B cell (primary cell): ENCODE results near the gene PPP1R8. TPM values are rescaled to one million over a fixed set of nuclear protein-coding genes. Genes with fewer than 3 reads are reported as not detected.

Source experiments
- ATAC-seq: fragments of 200-7000 bp; cut with Tn5 transposase; one replicate; pipeline ENCODE4 v1.10.0; 2021; ENCODE audit warnings: low read depth, mild to moderate bottlenecking, moderate number of reproducible peaks, moderate library complexity
- CTCF ChIA-PET: fragments of 350-600 bp; sonication (Branson Sonifier 250); formaldehyde crosslinking; loops from one replicate; lab custom pipeline; 2021; ENCODE audit warnings: antibody characterized with exemption, inconsistent platforms; lab: Charles Lee
- POLR2A ChIA-PET: fragments of 350-600 bp; sonication (Branson Sonifier 250); formaldehyde crosslinking; loops from one replicate; lab custom pipeline; 2021; ENCODE audit warnings: antibody characterized with exemption; lab: Charles Lee
- DNase-seq: peaks from one replicate; pipeline ENCODE4 v3.0.0; 2013
- H2AFZ ChIP-seq: 2 replicates; pipeline ENCODE4 v1.6.1; 2012; ENCODE audit warnings: mild to moderate bottlenecking, low read depth, low read length; ENCODE audit not compliant: insufficient read depth, poor library complexity, severe bottlenecking
- H3K27ac ChIP-seq, 2 donors: 1 replicate in 1 of 2; 2 replicates in 1 of 2; pipeline ENCODE4 v1.5.1; 2012 to 2013; ENCODE audit warnings: low read length in 2 of 2, mild to moderate bottlenecking in 2 of 2, moderate library complexity in 1 of 2
- H3K27me3 ChIP-seq, 4 experiments: fragments of 200-600 bp in 1 of 4; sonication (generic) in 1 of 4; replicated peaks in 1 of 4; 1 replicate in 2 of 4; 2 replicates in 2 of 4; pipeline versions ENCODE4 v1.6.1 to v1.7.0; 2013 to 2016; ENCODE audit warnings: low read length in 3 of 4, mild to moderate bottlenecking in 2 of 4, mixed read lengths in 1 of 4, moderate library complexity in 1 of 4; ENCODE audit not compliant: insufficient read depth in 4 of 4, control insufficient read depth in 3 of 4; ENCODE audit errors: control extremely low read depth in 1 of 4
- H3K36me3 ChIP-seq, 2 experiments: replicated peaks in 1 of 2; 1 replicate in 1 of 2; 2 replicates in 1 of 2; pipeline versions ENCODE4 v1.6.1 to v1.7.1; 2013; ENCODE audit warnings: low read length in 1 of 2; ENCODE audit not compliant: insufficient read depth in 2 of 2, control insufficient read depth in 1 of 2; ENCODE audit errors: control extremely low read depth in 1 of 2, extremely low read depth in 1 of 2
- H3K4me1 ChIP-seq, 2 donors: fragments of 200-600 bp in 1 of 2; sonication (generic) in 1 of 2; 1 replicate in 1 of 2; 2 replicates in 1 of 2; pipeline versions ENCODE4 v1.5.1 to v1.6.1; 2013 to 2017; ENCODE audit warnings: low read length in 2 of 2; ENCODE audit not compliant: control insufficient read depth in 2 of 2, insufficient read depth in 2 of 2
- H3K4me2 ChIP-seq: replicated peaks from 2 replicates; pipeline ENCODE3; 2012; ENCODE audit warnings: mild to moderate bottlenecking, low read depth, low read length; ENCODE audit not compliant: poor library complexity, severe bottlenecking
- H3K4me3 ChIP-seq, 5 experiments: fragments of 200-600 bp in 1 of 5; sonication (generic) in 1 of 5; 1 replicate in 3 of 5; 2 replicates in 2 of 5; pipeline versions ENCODE4 v1.5.1 to v1.7.0; 2011 to 2016; ENCODE audit warnings: low read length in 4 of 5, mild to moderate bottlenecking in 4 of 5, low read depth in 2 of 5, control low read depth in 1 of 5, moderate library complexity in 1 of 5; ENCODE audit not compliant: insufficient read depth in 1 of 5; ENCODE audit errors: control extremely low read depth in 1 of 5, extremely low read depth in 1 of 5
- H3K79me2 ChIP-seq: fragments of 200-600 bp; sonication (generic); one replicate; pipeline ENCODE4 v1.6.0; 2016; ENCODE audit warnings: low read length; ENCODE audit not compliant: control insufficient read depth, insufficient read depth
- H3K9ac ChIP-seq: fragments of 200-600 bp; sonication (generic); 2 replicates; pipeline ENCODE4 v1.6.1; 2017; ENCODE audit warnings: mild to moderate bottlenecking, low read length, moderate library complexity
- H3K9me3 ChIP-seq, 3 donors: one replicate each; pipeline versions ENCODE4 v1.6.1 to v1.7.1; 2013; ENCODE audit warnings: low read length in 2 of 3; ENCODE audit not compliant: control insufficient read depth in 2 of 3, insufficient read depth in 1 of 3; ENCODE audit errors: control extremely low read depth in 1 of 3
- H4K20me1 ChIP-seq: 2 replicates; pipeline ENCODE4 v1.6.0; 2012; ENCODE audit warnings: mild to moderate bottlenecking, low read length; ENCODE audit not compliant: insufficient read depth, control insufficient read depth, poor library complexity, severe bottlenecking
- H3K27ac Mint-ChIP-seq: one replicate; pipeline ENCODE4 v1.8.0; 2021; ENCODE audit warnings: mixed read lengths
- H3K27me3 Mint-ChIP-seq: one replicate; pipeline ENCODE4 v1.8.0; 2021; ENCODE audit warnings: mixed read lengths
- H3K4me1 Mint-ChIP-seq: one replicate; pipeline ENCODE4 v1.8.0; 2021; ENCODE audit warnings: mixed read lengths
- H3K4me3 Mint-ChIP-seq: one replicate; pipeline ENCODE4 v1.8.0; 2021; ENCODE audit warnings: mixed read lengths
- H3K9me3 Mint-ChIP-seq: one replicate; pipeline ENCODE4 v1.8.0; 2022; ENCODE audit warnings: mixed read lengths; ENCODE audit not compliant: insufficient read depth
- EZH2 ChIP-seq: IDR thresholded peaks from 2 replicates; pipeline ENCODE4 v1.6.1; 2012; ENCODE audit warnings: borderline replicate concordance, low read depth, mild to moderate bottlenecking, moderate library complexity, low read length; ENCODE audit not compliant: insufficient read depth, poor library complexity, severe bottlenecking
- WGBS: methylation state at CpG from one replicate; pipeline ENCODE4 v1.1.5; 2013; ENCODE audit warnings: missing lambda C conversion rate; ENCODE audit not compliant: insufficient coverage; 5-methylcytosine and 5-hydroxymethylcytosine counted together
- intact Hi-C: fragments of 100-400 bp; cut with micrococcal nuclease; formaldehyde crosslinking; loops from one replicate; pipeline ENCODE4 v1.10.0; 2022
- polyA plus RNA-seq: library from polyadenylated mRNA; depleted of rRNA; stranded (reverse); fragments of >200 nt; gene quantifications from 2 replicates; pipeline ENCODE4 v1.2.3, GENCODE V29; 2012
- total RNA-seq, 2 donors: library from RNA; stranded (reverse); fragments of 120-200 nt in 1 of 2; gene quantifications; 1 replicate in 1 of 2; 2 replicates in 1 of 2; pipeline versions ENCODE4 v1.2.3 to v1.2.4, GENCODE V29; 2013 to 2022
- TF ChIP-seq, protein P1 (sequence below): fragments of 200-600 bp; IDR thresholded peaks from one replicate; pipeline ENCODE4 v1.8.0; 2022; ENCODE audit warnings: antibody characterized with exemption, mild to moderate bottlenecking

PPP1R8 gene
- total and polyA plus RNA-seq, 2 donors (not counting 1 experiment from before 2014, with no cell fraction given), result 23.9 to 45.1 TPM

DNA sequence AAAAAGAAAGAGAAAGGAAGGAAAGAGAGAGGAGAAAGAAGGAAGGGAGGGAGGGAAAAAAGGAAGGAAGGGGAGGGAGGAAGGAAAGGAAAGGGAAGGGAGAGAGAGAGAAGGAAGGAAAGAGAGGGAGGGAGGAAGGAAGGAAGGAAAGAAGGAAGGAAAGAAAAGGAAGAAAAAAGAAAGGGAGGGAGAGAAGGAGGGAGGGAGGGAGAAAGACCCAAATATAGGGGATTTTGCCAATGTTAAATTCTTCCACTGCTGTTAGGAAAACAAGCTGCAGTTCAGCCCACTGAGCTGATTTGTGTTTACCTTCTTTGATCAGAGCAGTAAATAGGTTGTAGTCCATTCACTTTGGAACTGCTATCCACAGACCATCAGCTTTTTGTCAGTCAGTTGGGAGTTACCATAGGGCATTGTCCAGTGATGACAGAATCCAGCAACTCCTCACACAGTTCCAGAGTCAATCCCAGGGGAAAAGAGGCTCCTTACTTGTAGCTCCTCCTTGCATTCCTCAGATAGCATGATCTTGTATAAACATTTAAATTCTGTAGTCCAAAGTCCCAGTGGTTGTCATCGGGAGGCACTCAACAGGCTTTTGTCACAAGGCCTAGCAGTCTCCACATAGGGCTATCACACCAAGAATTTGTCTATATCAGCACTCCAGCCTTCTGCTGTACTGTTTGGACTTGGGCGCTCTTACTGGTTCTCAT, 13.5 kb upstream of the PPP1R8 start:
- Histone ChIP-seq H3K79me2 (no peaks in the 10 kb centered on the region), H3K36me3 (peaks cover 14 to 59% of the 10 kb centered on the region in 2 experiments), H3K4me1 (no peaks in the 10 kb centered on the region), H4K20me1 (no peaks in the 10 kb centered on the region), H3K27ac (no peak overlapping the region), H3K9ac (no peak overlapping the region), H2AFZ (no peak overlapping the region), H3K9me3 (no peaks in the 10 kb centered on the region), H3K4me3 (no peak overlapping the region), H3K4me2 (no peak overlapping the region), H3K27me3 (no peaks in the 10 kb centered on the region)
- Mint-ChIP-seq H3K27me3 (no peaks in the 10 kb centered on the region), H3K9me3 (no peaks in the 10 kb centered on the region), H3K27ac (no peak overlapping the region), H3K4me1 (no peaks in the 10 kb centered on the region), H3K4me3 (no peak overlapping the region)
- intact Hi-C loops, result no loop called here
- TF ChIP-seq, protein P1, sequence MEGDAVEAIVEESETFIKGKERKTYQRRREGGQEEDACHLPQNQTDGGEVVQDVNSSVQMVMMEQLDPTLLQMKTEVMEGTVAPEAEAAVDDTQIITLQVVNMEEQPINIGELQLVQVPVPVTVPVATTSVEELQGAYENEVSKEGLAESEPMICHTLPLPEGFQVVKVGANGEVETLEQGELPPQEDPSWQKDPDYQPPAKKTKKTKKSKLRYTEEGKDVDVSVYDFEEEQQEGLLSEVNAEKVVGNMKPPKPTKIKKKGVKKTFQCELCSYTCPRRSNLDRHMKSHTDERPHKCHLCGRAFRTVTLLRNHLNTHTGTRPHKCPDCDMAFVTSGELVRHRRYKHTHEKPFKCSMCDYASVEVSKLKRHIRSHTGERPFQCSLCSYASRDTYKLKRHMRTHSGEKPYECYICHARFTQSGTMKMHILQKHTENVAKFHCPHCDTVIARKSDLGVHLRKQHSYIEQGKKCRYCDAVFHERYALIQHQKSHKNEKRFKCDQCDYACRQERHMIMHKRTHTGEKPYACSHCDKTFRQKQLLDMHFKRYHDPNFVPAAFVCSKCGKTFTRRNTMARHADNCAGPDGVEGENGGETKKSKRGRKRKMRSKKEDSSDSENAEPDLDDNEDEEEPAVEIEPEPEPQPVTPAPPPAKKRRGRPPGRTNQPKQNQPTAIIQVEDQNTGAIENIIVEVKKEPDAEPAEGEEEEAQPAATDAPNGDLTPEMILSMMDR, result no peak
- TF ChIP-seq EZH2, result no peak
- DNase-seq, result no peak
- whole genome bisulfite sequencing, result 90% methylated on average over 2 of the region's 2 CpGs
- ChIA-PET POLR2A (no interaction called here), CTCF (interaction anchor here (0.6 to 1.5 kb wide), 2 partner anchors 58 to 148 kb away, joined by 4 read pairs; no protein-coding TSS in a partner anchor)
- no peak for ATAC-seq

DNA sequence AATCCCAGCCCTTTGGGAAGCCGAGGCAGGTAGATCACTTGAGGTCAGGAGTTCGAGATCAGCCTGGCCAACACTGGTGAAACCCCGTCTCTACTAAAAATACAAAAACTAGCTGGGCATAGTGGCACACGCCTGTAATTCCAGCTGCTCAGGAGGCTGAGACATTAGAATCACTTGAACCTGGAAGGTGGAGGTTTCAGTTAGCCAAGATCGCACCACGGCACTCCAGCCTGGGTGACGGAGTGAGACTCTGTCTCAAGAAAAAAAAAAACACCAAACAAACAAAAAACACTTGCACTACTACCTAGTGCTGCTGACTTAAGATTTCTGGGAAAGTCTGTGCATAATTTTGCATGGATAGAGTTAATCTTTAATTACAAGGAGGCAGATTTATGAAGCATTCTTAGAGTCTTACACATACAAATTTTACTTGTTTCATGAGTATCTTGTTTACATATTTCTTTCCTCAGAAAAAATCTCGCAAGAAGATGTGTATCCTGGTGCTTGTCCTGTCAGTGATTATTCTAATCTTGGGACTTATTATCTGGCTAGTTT, 8.7 kb upstream of the PPP1R8 start:
- POLR2A ChIA-PET, result no interaction called here
- H3K4me1 Mint-ChIP-seq, result no peaks in the 10 kb centered on the region
- 100% methylated on average over 1 of the region's 8 CpGs for WGBS
- CTCF ChIA-PET, result no interaction called here
- no peak overlapping the region for H3K4me3 Mint-ChIP-seq
- no peak overlapping the region for H3K9ac ChIP-seq
- no peaks in the 10 kb centered on the region for H4K20me1 ChIP-seq
- H3K27me3 Mint-ChIP-seq, result no peaks in the 10 kb centered on the region
- H3K36me3 ChIP-seq, result peaks cover 16 to 33% of the 10 kb centered on the region in 2 experiments
- no peak overlapping the region for H3K27ac ChIP-seq
- ATAC-seq (no peak), DNase-seq (no peak)
- H3K27me3 ChIP-seq, result no peaks in the 10 kb centered on the region
- no peaks in the 10 kb centered on the region for H3K4me1 ChIP-seq
- no peak overlapping the region for H3K27ac Mint-ChIP-seq
- intact Hi-C loops, result no loop called here
- TF ChIP-seq EZH2, result no peak
- TF ChIP-seq, protein P1, result no peak
- H3K9me3 Mint-ChIP-seq, result no peaks in the 10 kb centered on the region
- no peak overlapping the region for H3K4me3 ChIP-seq
- no peak overlapping the region for H2AFZ ChIP-seq
- H3K4me2 ChIP-seq, result no peak overlapping the region
- no peaks in the 10 kb centered on the region for H3K79me2 ChIP-seq
- no peaks in the 10 kb centered on the region for H3K9me3 ChIP-seq
